Measurements from ENCODE around the gene DBP. TPM values are rescaled to one million over a fixed set of nuclear protein-coding genes. Genes with fewer than 3 reads are reported as not detected.

DBP gene
- total and polyA plus RNA-seq, 9 donors = 19.7 to 69.8 (median 29.0) TPM

GRCh38 chr19:48607359-48607755 is 29.8 kb downstream of the DBP start:
- H3K4me3 ChIP-seq = no peak overlapping the region
- intact Hi-C loops (cut with DNase I) = no loop called here

GRCh38 chr19:48606463-48607358 is 30.5 kb downstream of the DBP start, which contains the start of gene SPACA4:
Gene SPACA4, plus strand, starts transcription at chr19:48606742. Its CDS starts 237 bp downstream, at chr19:48606979.
- no peak within 1 kb of the TSS for H3K4me3 ChIP-seq
- H3K27me3 ChIP-seq = no peaks in the 10 kb centered on the region
- no peak within 1 kb of the TSS for H3K27ac ChIP-seq
- TF ChIP-seq POLR2A (IDR thresholded peaks at IDR 0.05) (no peak), CTCF (IDR thresholded peaks at IDR 0.05) (no peak), EP300 (IDR thresholded peaks at IDR 0.05) (no peak)
- H3K4me1 ChIP-seq (ENCODE audit: insufficient read depth) = no peaks in the 10 kb centered on the region
- intact Hi-C loops (cut with DNase I) = no loop called here
- H3K36me3 ChIP-seq = no peaks in the 10 kb centered on the region
- H3K9me3 ChIP-seq = no peaks in the 10 kb centered on the region
- DNase-seq = no peak
- WGBS, 3 donors = 83 to 88% (median 84%) methylated on average over 30 to 39 of the region's 39 CpGs

More at GRCh38 chr19:48607359-48607755, 29.8 kb downstream of the DBP start:
- Histone ChIP-seq H3K4me1 (ENCODE audit: insufficient read depth) (no peaks in the 10 kb centered on the region), H3K36me3 (no peaks in the 10 kb centered on the region), H3K27ac (no peak overlapping the region), H3K9me3 (no peaks in the 10 kb centered on the region), H3K27me3 (no peaks in the 10 kb centered on the region)
- TF ChIP-seq EP300 (IDR thresholded peaks at IDR 0.05) (no peak), CTCF (IDR thresholded peaks at IDR 0.05) (no peak), POLR2A (IDR thresholded peaks at IDR 0.05) (no peak)
- WGBS, 3 donors = 76 to 77% (median 76%) methylated on average over 7 of the region's 7 CpGs
- no peak for DNase-seq

GRCh38 chr19:48603850-48604249 is 33.3 kb downstream of the DBP start:
- TF ChIP-seq POLR2A (IDR thresholded peaks at IDR 0.05) = no peak
- TF ChIP-seq EP300 (IDR thresholded peaks at IDR 0.05) = no peak
- no peak for TF ChIP-seq CTCF (IDR thresholded peaks at IDR 0.05)
- H3K4me3 ChIP-seq = no peak overlapping the region
- no peaks in the 10 kb centered on the region for H3K9me3 ChIP-seq
- no peak overlapping the region for H3K27ac ChIP-seq
- no peaks in the 10 kb centered on the region for H3K27me3 ChIP-seq
- intact Hi-C loops (cut with DNase I) = no loop called here
- H3K4me1 ChIP-seq (ENCODE audit: insufficient read depth) = no peaks in the 10 kb centered on the region
- 87 to 91% (median 88%) methylated on average over 9 of the region's 9 CpGs for WGBS, 3 donors
- no peak for DNase-seq
- H3K36me3 ChIP-seq = no peaks in the 10 kb centered on the region

- Histone ChIP-seq H3K27me3 (no peaks in the 10 kb centered on the region), H3K9me3 (no peaks in the 10 kb centered on the region), H3K27ac (no peak overlapping the region), H3K4me1 (ENCODE audit: insufficient read depth) (no peaks in the 10 kb centered on the region), H3K36me3 (no peaks in the 10 kb centered on the region), H3K4me3 (no peak overlapping the region)
- WGBS, 3 donors = 85 to 88% (median 87%) methylated on average over 38 to 39 of the region's 39 CpGs
- intact Hi-C loops (cut with DNase I) = no loop called here
- no peak for DNase-seq
- TF ChIP-seq EP300 (IDR thresholded peaks at IDR 0.05) (no peak), POLR2A (IDR thresholded peaks at IDR 0.05) (no peak), CTCF (IDR thresholded peaks at IDR 0.05) (no peak)
Observed at GRCh38 chr19:48603449-48603848, 33.7 kb downstream of the DBP start.

All from ovary (tissue), 9 donors.